T-cell (primary cell): Measurements from ENCODE around the gene RORB. TPM values are rescaled to one million over a fixed set of nuclear protein-coding genes. Genes with fewer than 3 reads are reported as not detected.
A peak's percentile ranks its signal among the peaks of the same experiment; 100 is the strongest.

ENCODE experiments used
- ATAC-seq, 4 experiments: fragments of 200-7000 bp in 3 of 4; fragments of 150-1000 bp in 1 of 4; cut with Tn5 transposase; replicated peaks in 1 of 4; 1 replicate in 3 of 4; 2 replicates in 1 of 4; pipeline ENCODE4 v1.10.0; 2021; ENCODE audit warnings: moderate library complexity in 3 of 4, mild to moderate bottlenecking in 2 of 4, moderate number of reproducible peaks in 1 of 4
- CTCF ChIA-PET, 2 donors: fragments of 300-600 bp; sonication (Branson Sonifier 250); formaldehyde crosslinking; loops; one replicate each; lab custom pipeline; 2022; ENCODE audit warnings: antibody characterized with exemption in 2 of 2; lab: Charles Lee
- POLR2A ChIA-PET, 2 donors: fragments of 300-600 bp; sonication (Branson Sonifier 250); formaldehyde crosslinking; loops; one replicate each; lab custom pipeline; 2022; ENCODE audit warnings: antibody characterized with exemption in 2 of 2; lab: Charles Lee
- DNase-seq, 35 experiments: peaks; one replicate each; pipeline versions ENCODE4 v3.0.0 to v3.0.0-alpha.2; 2013 to 2023
- H3K27ac ChIP-seq: one replicate; pipeline ENCODE4 v1.5.1; 2013; ENCODE audit warnings: low read length
- H3K27me3 ChIP-seq, 2 experiments: replicated peaks in 1 of 2; 1 replicate in 1 of 2; 2 replicates in 1 of 2; pipeline versions ENCODE4 v1.6.1 to v1.7.0; 2013; ENCODE audit warnings: low read length in 1 of 2, mixed read lengths in 1 of 2; ENCODE audit not compliant: control insufficient read depth in 2 of 2, insufficient read depth in 2 of 2; ENCODE audit errors: extremely low read depth in 1 of 2
- H3K36me3 ChIP-seq, 2 donors: 1 replicate in 1 of 2; 2 replicates in 1 of 2; pipeline versions ENCODE4 v1.6.1 to v1.7.0; 2013; ENCODE audit warnings: low read length in 1 of 2; ENCODE audit not compliant: control insufficient read depth in 2 of 2, insufficient read depth in 1 of 2; ENCODE audit errors: extremely low read depth in 1 of 2
- H3K4me1 ChIP-seq, 2 experiments: 1 replicate in 1 of 2; 2 replicates in 1 of 2; pipeline versions ENCODE4 v1.6.1 to v1.7.0; 2013; ENCODE audit warnings: low read length in 2 of 2, mixed read lengths in 1 of 2; ENCODE audit not compliant: insufficient read depth in 2 of 2, control insufficient read depth in 1 of 2; ENCODE audit errors: extremely low read depth in 1 of 2
- H3K4me3 ChIP-seq, 2 donors: 1 replicate in 1 of 2; 2 replicates in 1 of 2; pipeline versions ENCODE4 v1.5.1 to v1.7.0; 2013; ENCODE audit warnings: mild to moderate bottlenecking in 2 of 2, low read length in 1 of 2, moderate library complexity in 1 of 2; ENCODE audit not compliant: control insufficient read depth in 1 of 2; ENCODE audit errors: extremely low read depth in 1 of 2
- H3K9me3 ChIP-seq: 2 replicates; pipeline ENCODE4 v1.7.0; 2013
- H3K27ac Mint-ChIP-seq, 2 donors: one replicate each; pipeline ENCODE4 v1.8.0; 2020 to 2021; ENCODE audit warnings: mild to moderate bottlenecking in 2 of 2, mixed read lengths in 2 of 2
- H3K27me3 Mint-ChIP-seq, 2 donors: one replicate each; pipeline ENCODE4 v1.8.0; 2021 to 2022; ENCODE audit warnings: mixed read lengths in 2 of 2
- H3K36me3 Mint-ChIP-seq: one replicate; pipeline ENCODE4 v1.8.0; 2021; ENCODE audit warnings: mixed read lengths
- H3K4me1 Mint-ChIP-seq, 3 donors: one replicate each; pipeline ENCODE4 v1.8.0; 2020 to 2022; ENCODE audit warnings: mixed read lengths in 3 of 3, mild to moderate bottlenecking in 1 of 3
- H3K4me3 Mint-ChIP-seq, 3 donors: one replicate each; pipeline ENCODE4 v1.8.0; 2020 to 2022; ENCODE audit warnings: mild to moderate bottlenecking in 3 of 3, mixed read lengths in 3 of 3, moderate library complexity in 3 of 3
- H3K9me3 Mint-ChIP-seq, 3 donors: one replicate each; pipeline ENCODE4 v1.8.0; 2020 to 2022; ENCODE audit warnings: mixed read lengths in 3 of 3
- WGBS: methylation state at CpG from one replicate; pipeline ENCODE4 v1.1.5; 2013; ENCODE audit warnings: missing lambda C conversion rate; ENCODE audit not compliant: insufficient coverage; 5-methylcytosine and 5-hydroxymethylcytosine counted together
- total RNA-seq, 35 experiments: library from RNA in 6 of 35; stranded (reverse) in 6 of 35; fragments of 120-200 nt in 1 of 35; gene quantifications; one replicate each; pipeline versions ENCODE4 v1.2.1 to v1.2.4 and lab custom pipeline; 2013 to 2026

Gene RORB
- total RNA-seq, 5 donors from 2014 or later (not counting 1 experiment from before 2014, with no cell fraction given): 0.03 TPM; not detected in 4

- H3K27ac Mint-ChIP-seq: no peak overlapping the region
- H3K4me1 Mint-ChIP-seq: no peaks in the 10 kb centered on the region
- Histone ChIP-seq H3K9me3 (no peaks in the 10 kb centered on the region), H3K4me3 (no peak overlapping the region), H3K27ac (no peak overlapping the region), H3K4me1 (no peaks in the 10 kb centered on the region), H3K27me3 (peaks cover 0 to 3% of the 10 kb centered on the region in 2 experiments), H3K36me3 (no peaks in the 10 kb centered on the region)
- DNase-seq: no peak
- WGBS: 82% methylated on average over 3 of the region's 5 CpGs
- CTCF ChIA-PET: interaction anchor here (0.5 to 0.8 kb wide), 4 partner anchors 9 to 1880 kb away, joined by 3 to 5 read pairs (median 3); no protein-coding TSS in a partner anchor
- H3K36me3 Mint-ChIP-seq: no peaks in the 10 kb centered on the region
- H3K27me3 Mint-ChIP-seq: peaks cover 0 to 8% of the 10 kb centered on the region in 2 donors
- POLR2A ChIA-PET: no interaction called here
- no peak overlapping the region for H3K4me3 Mint-ChIP-seq
- no peaks in the 10 kb centered on the region for H3K9me3 Mint-ChIP-seq
- ATAC-seq: no peak
These were observed 146.3 kb downstream of the RORB start for GRCh38 chr9:74643303-74643923.

GRCh38 chr9:74644023-74644422, 146.9 kb downstream of the RORB start:
- POLR2A ChIA-PET: no interaction called here
- no peaks in the 10 kb centered on the region for H3K9me3 Mint-ChIP-seq
- no peak overlapping the region for H3K27ac Mint-ChIP-seq
- no peak for ATAC-seq
- CTCF ChIA-PET: interaction anchor here (0.6 to 0.8 kb wide), 3 partner anchors 8 to 1444 kb away, joined by 3 read pairs; no protein-coding TSS in a partner anchor
- H3K36me3 Mint-ChIP-seq: no peaks in the 10 kb centered on the region
- 43% methylated on average over 1 of the region's 4 CpGs for WGBS
- H3K27me3 Mint-ChIP-seq: peaks cover 0 to 8% of the 10 kb centered on the region in 2 donors
- Histone ChIP-seq H3K36me3 (no peaks in the 10 kb centered on the region), H3K4me3 (no peak overlapping the region), H3K9me3 (no peaks in the 10 kb centered on the region), H3K27ac (no peak overlapping the region), H3K27me3 (peaks cover 0 to 3% of the 10 kb centered on the region in 2 experiments), H3K4me1 (no peaks in the 10 kb centered on the region)
- no peak for DNase-seq
- no peak overlapping the region for H3K4me3 Mint-ChIP-seq
- H3K4me1 Mint-ChIP-seq: no peaks in the 10 kb centered on the region

GRCh38 chr9:74645007-74645639, 148.0 kb downstream of the RORB start:
- Histone ChIP-seq H3K27ac (no peak overlapping the region), H3K4me1 (no peaks in the 10 kb centered on the region), H3K4me3 (no peak overlapping the region), H3K9me3 (no peaks in the 10 kb centered on the region), H3K36me3 (no peaks in the 10 kb centered on the region), H3K27me3 (peaks cover 0 to 3% of the 10 kb centered on the region in 2 experiments)
- Mint-ChIP-seq H3K4me1 (no peaks in the 10 kb centered on the region), H3K27ac (no peak overlapping the region), H3K9me3 (no peaks in the 10 kb centered on the region), H3K4me3 (no peak overlapping the region), H3K36me3 (no peaks in the 10 kb centered on the region), H3K27me3 (peaks cover 0 to 8% of the 10 kb centered on the region in 2 donors)
- ChIA-PET POLR2A (no interaction called here), CTCF (no interaction called here)
- no CpG with 5 or more reads among the region's 3 CpGs for WGBS
- DNase-seq (peak in 1 of 35 experiments; percentile 7), ATAC-seq (no peak)

GRCh38 chr9:74653410-74654080, 156.4 kb downstream of the RORB start:
- H3K9me3 Mint-ChIP-seq: no peaks in the 10 kb centered on the region
- H3K27me3 ChIP-seq: no peaks in the 10 kb centered on the region
- no peak overlapping the region for H3K4me3 ChIP-seq
- DNase-seq (no peak), ATAC-seq (no peak)
- no peak overlapping the region for H3K27ac Mint-ChIP-seq
- WGBS: no CpG with 5 or more reads among the region's 11 CpGs
- CTCF ChIA-PET: no interaction called here
- no peak overlapping the region for H3K27ac ChIP-seq
- H3K36me3 Mint-ChIP-seq: no peaks in the 10 kb centered on the region
- POLR2A ChIA-PET: no interaction called here
- H3K4me1 ChIP-seq: no peaks in the 10 kb centered on the region
- H3K27me3 Mint-ChIP-seq: peaks cover 0 to 5% of the 10 kb centered on the region in 2 donors
- no peak overlapping the region for H3K4me3 Mint-ChIP-seq
- no peaks in the 10 kb centered on the region for H3K4me1 Mint-ChIP-seq
- no peaks in the 10 kb centered on the region for H3K9me3 ChIP-seq
- no peaks in the 10 kb centered on the region for H3K36me3 ChIP-seq

- ATAC-seq: no peak
- no peak overlapping the region for H3K4me3 Mint-ChIP-seq
These were observed 165.5 kb downstream of the RORB start for GRCh38 chr9:74662674-74663073.

GRCh38 chr9:74663439-74663838, 166.3 kb downstream of the RORB start:
- DNase-seq (no peak), ATAC-seq (no peak)
- CTCF ChIA-PET: interaction anchor here in 1 of 2 donors (0.9 kb wide), 1 partner anchor 16 kb away, joined by 3 read pairs; no protein-coding TSS in a partner anchor
- Mint-ChIP-seq H3K36me3 (no peaks in the 10 kb centered on the region), H3K4me1 (no peaks in the 10 kb centered on the region), H3K4me3 (no peak overlapping the region), H3K27ac (no peak overlapping the region), H3K27me3 (no peaks in the 10 kb centered on the region), H3K9me3 (no peaks in the 10 kb centered on the region)
- POLR2A ChIA-PET: interaction anchor here in 1 of 2 donors (0.6 kb wide), 1 partner anchor 784 kb away, joined by 3 read pairs; no protein-coding TSS in a partner anchor
- H3K27ac ChIP-seq: no peak overlapping the region
- no peaks in the 10 kb centered on the region for H3K4me1 ChIP-seq
- H3K9me3 ChIP-seq: no peaks in the 10 kb centered on the region
- no peaks in the 10 kb centered on the region for H3K27me3 ChIP-seq
- 71% methylated on average over 1 of the region's 1 CpG for WGBS
- no peaks in the 10 kb centered on the region for H3K36me3 ChIP-seq
- H3K4me3 ChIP-seq: no peak overlapping the region

More at GRCh38 chr9:74662674-74663073, 165.5 kb downstream of the RORB start:
- Mint-ChIP-seq H3K27ac (no peak overlapping the region), H3K27me3 (no peaks in the 10 kb centered on the region), H3K4me1 (no peaks in the 10 kb centered on the region), H3K36me3 (no peaks in the 10 kb centered on the region), H3K9me3 (no peaks in the 10 kb centered on the region)
- H3K36me3 ChIP-seq: no peaks in the 10 kb centered on the region
- WGBS: 91% methylated on average over 6 of the region's 8 CpGs
- no peaks in the 10 kb centered on the region for H3K9me3 ChIP-seq
- no peak overlapping the region for H3K27ac ChIP-seq
- ChIA-PET CTCF (no interaction called here), POLR2A (no interaction called here)
- H3K4me3 ChIP-seq: no peak overlapping the region
- H3K27me3 ChIP-seq: no peaks in the 10 kb centered on the region
- no peak for DNase-seq
- no peaks in the 10 kb centered on the region for H3K4me1 ChIP-seq
